GM21786 (cell line): Measurements from ENCODE around the gene ZNF581.

Experiments
- ATAC-seq: cut with Tn5 transposase; IDR thresholded peaks from one replicate; pipeline ENCODE4 v1.9.1; 2021; ENCODE audit not compliant: unreplicated experiment

Gene ZNF581

GRCh38 chr19:55643003-55643886 lies at the start of gene ZNF581:
Gene ZNF581, plus strand, starts transcription at chr19:55643649. Its CDS starts 923 bp downstream, at chr19:55644572.
- no peak for ATAC-seq

DNA sequence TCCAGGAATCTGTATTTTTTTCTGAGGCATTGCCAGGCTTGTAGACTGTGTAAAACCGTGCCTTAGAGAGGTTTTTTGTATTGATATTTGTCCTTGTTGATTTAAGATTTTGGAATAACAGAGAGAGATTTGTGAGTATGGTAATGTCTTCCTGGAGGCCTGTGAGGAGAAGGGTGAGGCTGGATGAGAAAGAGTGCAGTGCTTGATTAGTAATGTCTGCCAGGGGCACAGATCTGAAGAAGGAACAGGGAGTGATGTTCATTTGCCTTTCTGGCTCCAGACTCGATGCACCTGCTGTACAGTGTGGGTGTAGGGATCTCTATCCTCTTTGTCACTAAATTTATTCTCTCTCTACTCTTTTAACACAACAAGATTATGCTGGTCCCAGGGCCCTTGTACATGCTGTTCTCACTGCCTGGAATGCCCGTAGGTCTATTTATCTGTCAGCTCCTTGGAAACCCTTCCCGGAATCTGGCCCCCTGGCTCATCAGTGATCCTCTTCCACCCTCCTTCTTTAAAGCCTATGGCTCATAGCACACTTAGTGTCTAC lies 48.4 kb upstream of the ZNF581 start:
- no peak for ATAC-seq

GRCh38 chr19:55596304-55596703 lies 47.1 kb upstream of the ZNF581 start:
- no peak for ATAC-seq

DNA sequence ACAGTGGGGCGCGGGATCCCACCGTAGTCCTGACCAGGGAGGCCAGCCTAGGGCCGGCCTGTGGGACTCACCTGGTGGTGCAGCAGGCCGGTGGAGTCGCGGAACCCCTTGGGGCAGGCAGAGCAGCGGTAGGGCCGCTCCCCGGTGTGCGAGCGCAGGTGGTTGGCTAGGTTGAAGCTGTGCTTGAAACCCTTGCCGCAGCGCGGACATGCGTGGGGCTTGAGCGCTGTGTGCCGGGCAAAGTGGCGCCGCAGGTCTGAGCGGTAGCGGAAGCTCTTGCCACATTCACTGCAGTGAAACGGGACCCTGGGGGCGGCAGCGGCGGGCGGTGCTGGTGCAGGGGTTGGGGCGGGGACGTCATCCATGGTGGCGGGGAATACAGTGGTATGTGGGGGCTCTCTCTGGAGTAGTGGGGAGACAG lies 45.9 kb upstream of the ZNF581 start:
- no peak for ATAC-seq

GRCh38 chr19:55598034-55598433 lies 45.4 kb upstream of the ZNF581 start:
- no peak for ATAC-seq

DNA sequence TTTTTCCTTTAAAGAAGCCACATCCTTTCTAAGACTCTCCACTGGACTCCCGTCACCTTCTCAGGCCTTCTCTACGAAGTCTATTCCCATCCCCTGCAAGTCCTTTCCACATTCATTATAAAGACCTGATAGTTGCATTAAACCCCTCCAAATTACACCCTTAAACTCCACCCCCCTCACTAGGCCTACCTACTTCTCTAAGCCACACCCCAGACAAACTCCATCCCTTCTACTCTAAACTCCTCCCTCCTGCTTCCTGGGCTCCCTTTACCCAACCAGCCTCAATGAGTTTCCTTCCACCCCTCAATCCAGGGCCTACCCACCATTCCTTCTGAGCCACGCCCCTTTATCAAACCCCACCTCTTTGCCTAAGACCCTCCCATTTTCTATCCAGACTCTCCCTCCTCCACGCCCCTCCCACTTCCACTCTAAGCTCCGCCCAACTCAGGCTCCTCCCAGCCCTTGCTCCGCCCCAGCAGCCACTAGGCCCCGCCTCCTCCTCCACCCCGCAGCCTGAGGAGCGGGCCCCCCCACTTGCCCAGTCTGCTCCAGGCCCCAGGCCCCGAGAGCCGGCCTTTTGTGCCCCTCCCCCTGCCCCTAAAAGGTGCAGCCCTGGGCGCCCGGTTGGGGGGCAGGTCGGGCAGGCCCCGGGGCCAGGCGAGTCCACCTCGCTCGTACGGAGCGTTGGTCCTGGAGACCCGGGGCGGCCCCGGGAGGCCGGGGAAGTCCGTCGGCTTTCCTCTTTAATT lies 44.6 kb upstream of the ZNF581 start:
- peak; percentile 51 for ATAC-seq

GRCh38 chr19:55599468-55599841 lies 44.0 kb upstream of the ZNF581 start, which contains the start of gene FIZ1:
Gene FIZ1, minus strand, starts transcription at chr19:55599517. Its CDS starts 1,652 bp downstream, at chr19:55597865.
- ATAC-seq: peak; percentile 53

DNA sequence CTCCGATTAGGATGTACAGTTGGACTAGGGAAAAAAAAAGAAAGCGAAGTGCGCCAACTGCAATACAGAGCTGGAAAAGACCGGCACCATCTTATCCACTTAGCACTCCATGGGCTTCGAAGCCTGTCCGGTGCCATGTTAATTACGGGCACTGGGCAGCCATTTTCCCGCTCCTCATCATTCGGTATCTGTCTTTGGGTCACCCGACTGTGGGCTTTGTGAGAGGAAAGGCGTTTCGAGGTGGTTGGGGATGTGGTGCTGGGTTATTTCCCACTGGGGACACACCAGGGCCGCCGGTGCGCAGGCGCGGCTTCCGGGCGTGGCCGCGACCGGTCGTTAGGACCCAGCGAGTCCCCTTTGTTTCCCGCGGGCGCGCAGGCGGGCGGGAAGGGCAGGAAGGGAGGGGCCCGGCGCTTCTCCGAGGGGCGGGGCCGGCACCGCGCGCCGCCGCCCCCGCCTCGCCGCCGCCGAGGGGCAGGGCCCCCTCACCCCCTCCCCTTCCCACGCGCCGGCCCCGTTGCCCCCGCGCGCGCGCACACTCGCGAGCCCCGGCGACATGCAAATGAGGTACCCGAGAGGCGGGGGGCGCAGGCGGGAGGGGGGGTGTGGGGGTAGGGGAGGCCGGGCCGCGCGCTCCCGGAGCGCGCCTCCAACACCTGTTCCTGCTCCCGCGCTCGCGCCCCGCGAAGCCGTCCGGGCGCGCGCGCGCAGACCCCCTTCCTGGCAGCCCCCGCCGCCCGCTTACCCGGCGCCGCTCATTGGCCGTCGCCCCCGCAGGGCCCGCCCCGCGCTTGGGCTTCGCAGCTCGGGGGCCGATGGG lies 43.4 kb upstream of the ZNF581 start, which contains the start of gene ZNF524:
TSS of gene ZNF524 (plus strand) at position 447 of the 820 bp plus-strand sequence. CDS start 1,825 bp downstream, outside the sequence.
- peak; percentile 33 for ATAC-seq

DNA sequence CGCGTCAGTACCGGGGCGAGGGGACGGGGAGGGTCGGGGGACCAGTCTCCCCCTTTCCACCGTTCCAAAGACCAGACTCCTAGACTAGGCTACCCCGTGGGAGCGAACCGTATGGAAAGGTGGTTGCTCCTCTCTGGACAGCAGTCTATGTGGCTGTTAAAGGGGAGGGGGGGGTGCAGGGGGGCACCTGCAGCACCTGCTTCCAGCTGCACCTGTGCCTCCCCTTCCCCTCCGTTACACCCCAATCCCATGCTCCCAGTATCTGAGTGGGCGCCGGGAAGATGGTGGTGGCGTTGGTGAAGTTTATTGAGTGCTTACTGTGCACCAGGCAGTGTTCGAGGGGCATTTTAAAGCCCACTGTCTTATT lies 42.8 kb upstream of the ZNF581 start:
- no peak for ATAC-seq

- ATAC-seq: no peak
These were observed 42.4 kb upstream of the ZNF581 start for GRCh38 chr19:55601084-55601483.

DNA sequence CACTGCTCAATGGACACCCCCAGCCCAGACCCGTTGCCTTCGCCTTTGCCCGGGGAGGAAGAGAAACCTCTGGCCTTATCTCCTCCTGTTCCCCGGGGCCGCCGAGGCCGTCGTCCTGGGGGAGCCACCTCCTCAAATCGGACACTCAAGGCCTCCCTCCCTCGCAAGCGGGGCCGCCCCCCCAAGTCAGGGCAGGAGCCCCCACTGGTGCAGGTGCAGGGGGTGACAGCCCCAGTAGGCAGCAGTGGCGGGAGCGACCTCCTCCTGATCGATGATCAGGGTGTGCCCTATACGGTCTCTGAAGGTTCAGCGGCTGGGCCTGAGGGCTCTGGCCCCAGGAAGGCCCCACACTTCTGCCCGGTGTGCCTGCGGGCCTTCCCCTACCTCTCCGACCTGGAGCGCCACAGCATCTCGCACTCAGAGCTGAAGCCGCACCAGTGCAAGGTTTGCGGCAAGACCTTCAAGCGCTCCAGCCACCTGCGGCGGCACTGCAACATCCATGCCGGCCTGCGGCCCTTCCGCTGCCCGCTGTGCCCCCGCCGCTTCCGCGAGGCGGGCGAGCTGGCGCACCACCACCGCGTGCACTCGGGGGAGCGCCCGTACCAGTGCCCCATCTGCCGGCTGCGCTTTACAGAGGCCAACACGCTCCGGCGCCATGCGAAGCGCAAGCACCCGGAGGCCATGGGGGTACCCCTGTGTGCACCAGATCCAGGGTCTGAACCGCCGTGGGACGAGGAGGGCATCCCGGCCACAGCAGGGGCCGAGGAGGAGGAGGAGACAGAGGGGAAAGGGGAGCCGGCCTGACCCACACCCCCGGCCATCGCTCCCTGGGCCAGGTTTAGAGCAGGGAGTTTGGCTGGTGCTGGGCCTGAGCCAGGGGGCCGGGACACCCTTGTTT lies 41.1 kb upstream of the ZNF581 start:
- ATAC-seq: no peak

- no peak for ATAC-seq
These were observed 40.3 kb upstream of the ZNF581 start for GRCh38 chr19:55603115-55603514.

GRCh38 chr19:55603581-55604292 lies 39.7 kb upstream of the ZNF581 start:
- no peak for ATAC-seq

GRCh38 chr19:55605207-55605636 lies 38.2 kb upstream of the ZNF581 start:
- ATAC-seq: peak; percentile 67

DNA sequence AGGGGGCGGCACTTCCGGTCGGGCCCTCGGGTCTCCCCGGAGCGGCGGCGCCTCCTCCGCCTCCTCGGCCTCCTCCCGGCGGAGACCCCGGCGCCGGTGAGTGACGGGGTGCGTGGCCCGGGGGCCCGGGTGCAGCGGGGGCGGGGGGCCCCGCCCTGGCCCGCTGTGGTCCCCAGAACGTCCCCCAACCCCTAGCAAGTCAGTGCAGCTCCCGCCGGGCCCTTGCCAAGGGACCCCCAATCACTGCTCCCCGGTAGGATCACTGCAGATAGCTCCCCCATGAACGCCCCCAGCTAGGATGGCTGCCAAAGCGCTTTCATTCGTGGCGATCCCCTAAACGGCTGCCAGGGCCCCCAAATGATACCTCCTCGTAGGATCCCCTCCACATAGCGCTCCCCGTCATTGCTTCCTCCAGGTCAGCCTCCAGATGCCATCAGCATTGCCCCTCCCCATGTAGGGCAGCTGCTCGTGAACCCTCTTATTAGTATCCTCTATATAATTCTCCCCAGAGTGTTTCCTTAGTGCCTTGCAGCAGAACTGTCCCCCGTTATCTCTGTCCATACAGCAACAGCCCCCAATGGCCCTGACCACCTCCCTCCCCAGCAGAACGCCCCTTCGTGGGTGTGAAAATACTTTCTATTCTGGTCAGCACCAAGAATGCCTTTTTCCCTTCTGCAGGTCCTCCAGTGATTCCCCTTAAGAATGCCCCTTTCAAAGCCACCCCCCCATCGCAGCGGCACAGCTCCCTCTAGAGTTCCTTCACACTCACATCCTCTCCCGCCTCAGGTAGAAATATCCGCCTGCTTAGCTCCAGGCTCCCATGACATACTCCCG lies 37.6 kb upstream of the ZNF581 start, which contains the start of gene ZNF865:
TSS of gene ZNF865 (plus strand) at position 11 of the 834 bp plus-strand sequence. CDS start 7,972 bp downstream, outside the sequence.
- peak; percentile 34 for ATAC-seq

DNA sequence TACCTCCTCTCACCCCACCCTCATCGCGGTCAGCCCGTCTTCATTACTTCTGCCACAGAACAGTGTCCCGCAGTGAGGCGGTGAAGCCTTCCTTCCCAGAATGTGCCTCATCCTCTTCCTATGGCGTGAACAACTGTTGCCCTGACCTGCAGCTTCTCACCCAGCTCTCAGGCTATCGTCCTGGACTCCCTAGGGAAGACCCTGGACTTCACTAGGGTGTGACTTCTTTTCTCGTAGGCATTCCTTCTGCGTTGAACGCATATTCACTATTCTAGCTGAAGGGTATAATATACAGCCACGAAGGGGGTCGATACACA lies 37.0 kb upstream of the ZNF581 start:
- no peak for ATAC-seq

- ATAC-seq: no peak
These were observed 36.6 kb upstream of the ZNF581 start for GRCh38 chr19:55606817-55607216.

- no peak for ATAC-seq
These were observed 34.1 kb upstream of the ZNF581 start for GRCh38 chr19:55609326-55609725.
